HepG2 (cell line): ENCODE measurements around the gene TMBIM6.

Source experiments
- ATF1 ChIP-seq: IDR thresholded peaks from 2 replicates; pipeline ENCODE4 v1.6.1; 2016; ENCODE audit warnings: mild to moderate bottlenecking, control low read depth
- EP300 ChIP-seq, 3 experiments: sonication (generic) in 1 of 3; formaldehyde crosslinking in 1 of 3; IDR thresholded peaks; 2 replicates each; pipeline versions ENCODE4 v1.5.1 to v1.6.1; 2011 to 2020; ENCODE audit warnings: low read depth in 2 of 3, low read length in 2 of 3, borderline replicate concordance in 1 of 3, improper control_type of control experiment in 1 of 3, mild to moderate bottlenecking in 1 of 3, missing genetic modification reagents in 1 of 3, moderate library complexity in 1 of 3
- NFATC3 ChIP-seq: sonication (generic); formaldehyde crosslinking; IDR thresholded peaks from 2 replicates; pipeline ENCODE4 v1.5.1; 2020; ENCODE audit warnings: mild to moderate bottlenecking, missing genetic modification reagents
- PCBP2 ChIP-seq: fragments of 200-400 bp; formaldehyde crosslinking; optimal IDR thresholded peaks from 2 replicates; pipeline ENCODE3; 2018; ENCODE audit warnings: low read length, low read depth; ENCODE audit not compliant: poor library complexity, severe bottlenecking
- SMAD9 ChIP-seq: sonication (generic); formaldehyde crosslinking; IDR thresholded peaks from 2 replicates; pipeline ENCODE4 v1.5.1; 2020; ENCODE audit warnings: mild to moderate bottlenecking, missing genetic modification reagents
- SMARCC2 ChIP-seq: fragments of 450-650 bp; IDR thresholded peaks from 2 replicates; pipeline ENCODE4 v1.6.1; 2017; ENCODE audit warnings: antibody characterized with exemption, mild to moderate bottlenecking
- ZGPAT ChIP-seq: IDR thresholded peaks from 2 replicates; pipeline ENCODE4 v1.6.1; 2016; ENCODE audit warnings: mild to moderate bottlenecking
- ZNF652 ChIP-seq: IDR thresholded peaks from 2 replicates; pipeline ENCODE4 v1.6.1; 2016; ENCODE audit warnings: low read depth, borderline replicate concordance
- TF ChIP-seq, protein P1 (sequence below): sonication (generic); formaldehyde crosslinking; IDR thresholded peaks from 2 replicates; pipeline ENCODE4 v1.8.1; 2023; ENCODE audit warnings: missing genetic modification reagents, inconsistent platforms, borderline replicate concordance
- TF ChIP-seq, protein P2 (sequence below): IDR thresholded peaks from 2 replicates; pipeline ENCODE4 v1.6.1; 2018; ENCODE audit warnings: missing genetic modification reagents, mild to moderate bottlenecking, missing compliant biosample characterization
- TF ChIP-seq, protein P3 (sequence below): IDR thresholded peaks from 2 replicates; pipeline ENCODE4 v1.6.1; 2012; ENCODE audit warnings: inconsistent platforms

- no peak for TF ChIP-seq NFATC3 (CRISPR knock-in tag)
- no peak for TF ChIP-seq ATF1 (CRISPR knock-in tag)
- no peak for TF ChIP-seq PCBP2
- TF ChIP-seq, protein P1, sequence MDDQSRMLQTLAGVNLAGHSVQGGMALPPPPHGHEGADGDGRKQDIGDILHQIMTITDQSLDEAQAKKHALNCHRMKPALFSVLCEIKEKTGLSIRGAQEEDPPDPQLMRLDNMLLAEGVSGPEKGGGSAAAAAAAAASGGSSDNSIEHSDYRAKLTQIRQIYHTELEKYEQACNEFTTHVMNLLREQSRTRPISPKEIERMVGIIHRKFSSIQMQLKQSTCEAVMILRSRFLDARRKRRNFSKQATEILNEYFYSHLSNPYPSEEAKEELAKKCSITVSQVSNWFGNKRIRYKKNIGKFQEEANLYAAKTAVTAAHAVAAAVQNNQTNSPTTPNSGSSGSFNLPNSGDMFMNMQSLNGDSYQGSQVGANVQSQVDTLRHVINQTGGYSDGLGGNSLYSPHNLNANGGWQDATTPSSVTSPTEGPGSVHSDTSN (CRISPR knock-in tag): no peak
- TF ChIP-seq, protein P2, sequence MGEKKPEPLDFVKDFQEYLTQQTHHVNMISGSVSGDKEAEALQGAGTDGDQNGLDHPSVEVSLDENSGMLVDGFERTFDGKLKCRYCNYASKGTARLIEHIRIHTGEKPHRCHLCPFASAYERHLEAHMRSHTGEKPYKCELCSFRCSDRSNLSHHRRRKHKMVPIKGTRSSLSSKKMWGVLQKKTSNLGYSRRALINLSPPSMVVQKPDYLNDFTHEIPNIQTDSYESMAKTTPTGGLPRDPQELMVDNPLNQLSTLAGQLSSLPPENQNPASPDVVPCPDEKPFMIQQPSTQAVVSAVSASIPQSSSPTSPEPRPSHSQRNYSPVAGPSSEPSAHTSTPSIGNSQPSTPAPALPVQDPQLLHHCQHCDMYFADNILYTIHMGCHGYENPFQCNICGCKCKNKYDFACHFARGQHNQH (CRISPR knock-in tag): no peak
- TF ChIP-seq ZNF652 (CRISPR knock-in tag): no peak
- TF ChIP-seq SMARCC2: no peak
- no peak for TF ChIP-seq ZGPAT
- no peak for TF ChIP-seq EP300 (IDR thresholded peaks at IDR 0.05; ENCODE audit: low read depth in 2 of 2, low read length in 2 of 2)
- TF ChIP-seq EP300 (CRISPR knock-in tag; IDR thresholded peaks at IDR 0.05; ENCODE audit: borderline replicate concordance): no peak
- no peak for TF ChIP-seq SMAD9 (CRISPR knock-in tag)
- TF ChIP-seq, protein P3, sequence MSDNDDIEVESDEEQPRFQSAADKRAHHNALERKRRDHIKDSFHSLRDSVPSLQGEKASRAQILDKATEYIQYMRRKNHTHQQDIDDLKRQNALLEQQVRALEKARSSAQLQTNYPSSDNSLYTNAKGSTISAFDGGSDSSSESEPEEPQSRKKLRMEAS: no peak
Observed at GRCh38 chr12:49794811-49795653, 53.7 kb downstream of the TMBIM6 start.
